Measurements from ENCODE around the gene GLT1D1.

The GLT1D1 gene

DNA sequence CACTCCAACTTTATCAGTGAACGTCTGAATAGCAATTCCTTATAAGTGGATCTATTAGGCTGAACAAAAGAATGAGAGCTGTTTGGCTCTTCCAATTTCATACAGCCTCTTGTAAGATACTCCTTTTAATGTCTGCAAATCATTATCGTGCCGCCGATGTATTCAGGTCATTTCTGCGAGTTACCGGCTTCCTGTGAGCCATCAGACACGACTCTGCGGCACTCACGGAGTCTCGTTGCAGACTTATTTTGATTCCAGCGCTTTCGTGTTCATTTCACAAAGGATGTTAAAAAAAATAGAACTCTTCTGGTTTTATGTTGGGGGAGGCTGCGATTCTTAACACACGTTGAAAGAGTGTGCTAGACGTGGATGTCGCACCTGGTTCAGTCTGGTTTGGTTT is 106.6 kb downstream of the GLT1D1 start:
- no peak for DNase-seq (ENCODE audit: low read depth in 2 of 3, low spot score in 2 of 3)

DNA sequence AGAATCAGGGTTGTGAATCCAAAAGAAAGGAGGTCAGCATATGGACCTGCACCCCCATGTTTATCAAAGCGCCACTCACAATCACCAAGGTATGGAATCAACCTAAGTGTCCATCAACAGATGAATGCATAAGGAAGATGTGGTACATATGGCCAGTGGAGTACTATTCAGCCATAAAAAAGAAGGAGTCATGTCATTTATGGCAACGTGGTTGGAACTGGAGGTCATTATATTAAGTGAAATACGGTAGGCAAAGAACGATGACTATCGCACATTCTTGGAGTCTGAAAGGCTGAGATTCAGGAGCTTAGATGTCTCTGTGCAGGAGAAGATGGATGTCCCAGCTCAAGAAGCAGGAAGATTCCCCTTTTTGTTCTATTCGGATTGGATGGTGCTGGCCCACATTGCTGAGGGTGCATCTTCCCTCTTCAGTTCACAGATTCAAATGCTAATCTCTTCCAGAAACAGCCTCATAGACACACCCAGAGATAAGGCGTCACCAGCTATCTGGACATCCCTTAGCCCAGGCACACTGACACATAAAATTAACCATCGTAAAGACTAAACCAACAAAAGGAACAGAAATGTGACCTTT is 108.1 kb downstream of the GLT1D1 start:
- DNase-seq (ENCODE audit: low read depth in 2 of 3, low spot score in 2 of 3), result no peak

DNA sequence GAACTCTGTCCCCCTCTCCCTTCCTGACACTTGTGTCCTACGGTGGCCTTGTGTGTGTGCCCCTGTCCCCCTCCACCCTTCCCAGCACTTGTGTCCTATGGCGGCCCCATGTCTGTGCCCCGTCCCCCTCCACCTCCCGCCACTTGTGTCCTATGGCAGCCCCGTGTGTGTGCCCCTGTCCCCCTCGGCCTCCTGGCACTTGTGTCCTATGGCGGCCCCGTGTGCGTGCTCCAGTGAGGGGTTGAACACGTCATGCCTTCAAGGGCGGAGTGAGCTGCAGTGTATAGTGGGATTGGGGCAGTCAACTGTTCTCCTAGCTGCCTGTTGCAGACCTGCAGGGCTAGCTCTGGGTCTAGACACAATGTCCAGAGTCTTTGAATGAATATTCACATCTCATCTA is 108.7 kb downstream of the GLT1D1 start:
- no peak for DNase-seq (ENCODE audit: low read depth in 2 of 3, low spot score in 2 of 3)

DNA sequence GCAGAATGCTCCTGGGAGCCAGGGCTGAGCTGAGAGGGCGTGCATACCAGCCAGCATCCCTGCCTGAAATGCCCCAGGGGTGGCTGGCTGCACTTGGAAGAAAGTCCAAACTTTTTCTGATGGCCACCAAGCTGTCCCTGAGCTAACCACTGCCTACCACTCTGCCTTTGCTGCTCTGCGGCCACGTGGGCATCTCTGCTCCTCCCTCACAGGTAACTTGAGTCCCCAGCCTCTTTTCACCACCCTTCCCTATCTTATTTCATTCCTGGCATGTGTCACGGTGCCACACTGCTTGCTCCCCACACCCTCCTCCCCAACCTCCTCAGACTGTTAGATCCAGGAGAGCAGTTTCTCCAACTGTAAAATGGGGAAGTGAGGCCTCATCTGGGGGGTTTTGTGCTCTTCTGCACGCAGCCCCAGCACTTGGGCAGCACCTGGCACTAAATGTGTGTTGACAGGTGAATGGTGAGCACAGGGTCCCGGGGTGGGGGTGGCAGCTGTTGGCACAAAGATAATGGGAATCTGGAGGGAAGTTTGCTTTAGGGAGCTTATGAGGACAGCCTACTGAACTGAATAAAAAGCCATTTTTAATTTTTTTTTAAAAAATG is 113.0 kb downstream of the GLT1D1 start:
- DNase-seq (ENCODE audit: low read depth in 2 of 3, low spot score in 2 of 3), result no peak

DNA sequence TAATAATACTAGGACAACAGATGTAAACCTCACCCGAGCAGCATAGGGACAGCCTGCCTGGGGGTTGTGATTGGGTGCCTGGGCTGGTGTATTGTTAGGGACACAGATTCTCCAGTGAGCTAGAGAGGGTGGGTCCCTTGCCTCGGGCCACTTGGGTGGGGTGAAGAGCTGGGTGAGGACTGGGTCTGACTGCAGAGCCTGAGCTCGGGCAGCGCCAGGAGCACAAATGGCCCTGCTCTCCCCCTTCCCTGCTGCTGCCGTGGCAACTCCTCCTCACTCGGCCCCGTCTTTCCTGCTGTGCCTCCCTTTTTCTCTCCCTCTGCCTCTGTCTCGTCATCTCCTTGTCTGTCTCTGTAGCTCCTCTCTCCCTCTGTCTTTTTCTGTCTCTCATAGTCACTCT is 115.4 kb downstream of the GLT1D1 start:
- DNase-seq (ENCODE audit: low read depth in 2 of 3, low spot score in 2 of 3), result no peak

DNA sequence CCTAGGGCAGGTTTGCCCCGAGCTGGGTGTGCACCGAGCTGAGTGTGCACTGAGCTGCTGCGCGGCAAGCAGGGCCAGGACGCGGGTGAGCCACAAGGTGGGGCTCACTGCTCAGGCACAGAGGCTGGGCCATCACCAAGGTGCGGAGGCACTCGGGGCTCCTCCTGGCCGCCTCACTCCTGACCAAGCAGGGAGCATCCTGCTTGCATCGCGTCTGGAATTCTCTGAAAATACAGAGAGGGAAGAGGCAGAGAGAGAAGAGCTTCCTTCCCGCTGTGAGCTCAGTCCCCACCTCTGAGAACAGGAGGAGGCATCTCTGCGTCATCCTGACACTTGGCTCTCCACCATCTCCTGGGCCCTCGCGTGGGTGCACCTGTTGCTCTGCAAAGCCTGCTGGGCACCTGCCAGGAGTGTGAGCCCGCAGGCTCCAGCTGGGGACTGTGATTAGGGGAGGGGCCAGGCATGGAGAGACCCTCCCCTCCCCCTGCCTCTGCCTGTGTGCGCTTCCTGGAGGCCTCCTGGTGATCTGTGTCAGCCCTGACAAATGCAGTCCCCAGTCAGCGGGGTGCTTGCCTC is 116.3 kb downstream of the GLT1D1 start:
- DNase-seq (ENCODE audit: low read depth in 2 of 3, low spot score in 2 of 3), result no peak

DNA sequence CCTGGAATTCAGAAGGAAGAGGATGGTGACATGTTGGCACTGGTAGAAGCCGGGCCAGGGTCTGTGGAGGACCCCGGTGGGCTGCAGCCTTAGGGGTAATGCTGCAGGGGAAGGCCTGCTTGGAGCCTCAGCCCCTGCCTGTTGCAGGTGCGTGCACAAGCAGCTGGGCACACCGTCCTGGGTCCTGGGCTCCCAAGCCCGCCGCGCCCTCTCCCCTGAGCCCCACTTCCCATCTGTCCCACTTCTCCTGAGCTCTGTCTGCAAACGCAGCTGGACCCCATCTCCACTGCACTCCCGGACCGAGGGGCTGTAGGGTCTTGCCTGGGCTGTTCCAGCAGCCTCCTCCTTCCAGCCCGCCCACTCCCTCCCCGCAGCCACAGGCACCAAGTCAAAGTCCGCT is 116.8 kb downstream of the GLT1D1 start:
- no peak for DNase-seq (ENCODE audit: low read depth in 2 of 3, low spot score in 2 of 3)

DNA sequence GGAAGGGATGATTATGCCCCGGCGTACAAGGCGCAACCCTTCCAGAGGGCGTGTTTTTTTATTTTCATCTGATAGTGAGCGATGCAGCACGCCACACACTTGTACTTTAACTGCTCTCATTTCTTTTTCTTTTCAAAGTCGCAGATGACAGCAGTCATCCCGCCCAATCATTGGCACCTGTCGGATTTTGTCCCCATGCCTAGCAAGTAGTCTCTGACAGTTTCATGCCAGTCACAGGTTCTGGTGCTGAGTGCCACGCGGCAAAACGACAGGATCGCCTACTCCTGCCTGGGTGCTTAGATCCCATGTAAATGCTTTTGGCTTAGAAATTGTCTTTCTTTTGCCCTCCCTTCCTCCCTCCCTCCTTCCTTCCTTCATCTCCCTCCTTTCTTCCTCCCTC is 117.7 kb downstream of the GLT1D1 start:
- DNase-seq (ENCODE audit: low read depth in 2 of 3, low spot score in 2 of 3), result no peak

DNA sequence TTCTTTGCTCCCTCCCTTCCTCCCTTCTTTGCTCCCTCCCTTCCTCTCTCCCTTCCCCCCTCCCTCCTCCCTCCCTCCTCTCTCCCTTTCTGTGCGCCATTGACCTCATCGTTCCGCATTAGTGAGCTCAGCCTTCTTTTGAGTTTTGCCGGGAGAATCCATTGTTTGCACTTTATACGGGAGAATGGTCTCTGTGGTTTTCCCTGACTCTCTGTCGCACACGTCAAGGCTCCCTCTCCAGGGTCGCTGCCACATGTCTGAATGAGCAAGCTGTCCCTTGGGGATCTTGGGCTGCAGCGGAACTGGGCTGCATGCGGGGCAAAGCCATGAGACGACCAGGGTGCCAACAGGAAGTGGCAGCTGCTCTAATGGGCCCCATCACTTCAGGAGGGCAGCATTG is 118.5 kb downstream of the GLT1D1 start:
- no peak for DNase-seq (ENCODE audit: low read depth in 2 of 3, low spot score in 2 of 3)

DNA sequence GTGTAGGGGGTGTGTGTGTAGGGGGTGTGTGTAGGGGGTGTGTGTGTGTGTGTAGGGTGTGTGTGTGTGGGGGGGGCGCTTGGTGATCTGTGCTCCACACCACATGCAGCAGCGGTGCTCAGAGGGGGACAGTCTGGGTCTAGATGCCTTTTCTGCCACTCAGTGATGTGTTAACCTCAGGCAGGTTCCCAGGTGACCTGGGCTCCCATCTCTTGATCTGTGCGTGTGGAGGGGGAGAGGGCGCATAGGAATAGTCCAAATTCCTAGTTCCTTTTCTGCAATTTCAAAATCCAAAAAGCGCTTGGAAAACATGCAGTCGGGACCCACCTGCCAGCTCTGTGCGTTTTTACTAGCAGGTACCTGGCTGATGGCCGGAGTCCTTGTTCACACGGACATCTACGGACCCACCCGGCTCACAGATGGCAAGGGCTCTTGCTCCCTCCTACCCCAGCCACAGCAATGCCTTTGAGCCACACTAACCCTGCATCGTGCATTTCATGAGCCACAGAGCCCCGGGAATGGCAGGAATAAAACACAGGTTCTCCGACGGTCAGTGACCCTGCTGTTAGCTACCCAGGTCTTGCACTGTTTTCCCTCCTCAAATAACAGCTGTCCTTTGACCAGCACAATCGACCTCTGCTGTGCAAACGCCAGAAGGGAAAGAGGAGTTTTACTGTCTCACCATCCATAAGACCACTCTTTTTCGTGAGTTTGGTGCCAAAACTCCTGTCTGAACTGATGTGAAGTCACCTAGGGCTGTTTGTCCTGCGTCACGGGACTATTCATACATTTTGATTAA is 120.8 kb downstream of the GLT1D1 start:
- DNase-seq (ENCODE audit: low read depth in 2 of 3, low spot score in 2 of 3), result no peak

DNA sequence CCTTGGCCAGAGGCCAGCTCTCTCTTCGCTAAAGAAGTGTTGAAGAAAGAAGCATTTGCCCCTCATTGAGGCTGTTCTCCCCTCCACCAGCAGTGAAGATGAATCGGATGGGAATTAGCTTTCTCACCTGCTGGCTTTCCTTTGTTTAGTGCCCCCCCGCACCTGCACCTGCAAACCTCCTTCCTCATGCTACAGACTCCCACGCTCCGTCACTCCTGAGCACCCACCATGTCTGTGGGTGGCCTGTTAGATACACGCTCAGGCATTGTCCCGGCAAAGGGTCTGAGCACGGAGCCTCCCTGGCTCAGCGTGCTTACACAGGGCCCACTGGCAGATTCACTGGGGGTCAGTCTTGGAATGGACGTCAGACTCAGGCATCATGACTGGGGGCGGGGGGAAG is 121.6 kb downstream of the GLT1D1 start:
- no peak for DNase-seq (ENCODE audit: low read depth in 2 of 3, low spot score in 2 of 3)

DNA sequence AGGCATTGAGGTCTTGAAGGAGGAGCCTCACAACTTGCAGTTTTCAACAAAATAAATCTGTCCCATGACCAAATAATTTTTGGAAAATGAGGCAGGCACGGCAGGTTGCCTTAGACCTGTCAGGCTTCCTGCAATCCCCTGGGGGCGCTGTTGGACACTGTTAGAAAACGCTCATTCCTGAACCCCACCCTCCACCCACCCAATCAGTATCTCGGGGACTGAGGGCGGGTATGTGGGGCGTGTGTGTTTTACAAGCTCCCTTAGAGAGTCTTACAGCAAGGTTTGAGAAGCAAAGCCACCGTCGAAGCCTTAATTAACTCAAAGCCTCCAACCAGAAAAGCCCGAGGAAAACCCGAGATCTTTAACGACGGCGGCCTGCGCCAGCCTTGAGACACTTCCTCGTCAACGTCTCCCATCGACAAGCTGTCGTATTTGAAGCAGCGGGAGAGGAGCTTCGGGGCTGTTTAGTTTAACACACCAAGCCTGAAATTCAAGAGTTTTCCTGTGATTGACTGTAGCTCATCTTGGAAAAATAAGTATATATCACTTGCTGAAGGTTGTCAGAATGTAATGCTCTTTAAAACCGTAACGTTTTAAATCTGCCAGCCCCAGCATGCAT is 123.0 kb downstream of the GLT1D1 start:
- no peak for DNase-seq (ENCODE audit: low read depth in 2 of 3, low spot score in 2 of 3)

DNA sequence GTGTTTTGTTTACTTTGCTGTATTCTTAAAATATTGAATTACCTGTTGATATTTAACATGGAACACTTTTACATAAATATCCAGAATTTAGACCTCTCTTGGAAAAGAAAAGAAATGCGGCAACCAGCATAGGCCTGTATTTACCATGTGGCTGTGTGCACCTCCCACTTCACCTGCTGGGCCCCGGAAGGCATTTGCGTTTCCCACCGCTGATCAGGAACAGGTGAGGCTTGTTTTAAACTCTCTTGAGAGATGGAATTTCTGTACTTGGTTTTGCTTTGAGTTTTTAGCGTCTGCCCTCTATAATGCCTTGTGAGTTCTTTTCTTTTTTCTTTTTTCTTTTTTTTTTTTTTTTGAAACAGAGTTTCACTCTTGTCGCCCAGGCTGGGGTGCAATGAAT is 124.2 kb downstream of the GLT1D1 start:
- DNase-seq (ENCODE audit: low read depth in 2 of 3, low spot score in 2 of 3), result no peak

DNA sequence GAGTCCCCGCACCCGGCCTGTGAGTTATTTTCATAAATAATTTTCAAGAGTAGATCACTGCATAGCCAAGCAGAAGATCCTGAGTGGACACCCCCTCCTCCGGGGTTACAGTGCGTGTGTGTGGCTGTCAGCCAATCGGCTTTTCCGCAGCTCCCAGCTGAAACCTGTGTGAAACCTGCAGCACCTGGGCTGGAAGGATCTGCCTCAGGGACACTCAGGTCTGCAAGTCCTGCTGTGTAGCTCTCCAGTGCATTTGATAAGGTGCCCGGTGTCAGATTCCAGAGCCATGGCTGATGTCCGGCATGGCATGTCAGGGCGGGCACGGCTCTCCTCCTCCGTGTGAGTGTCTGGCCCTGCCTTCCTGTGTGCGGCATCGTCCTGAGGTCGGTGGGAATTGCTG is 124.8 kb downstream of the GLT1D1 start:
- no peak for DNase-seq (ENCODE audit: low read depth in 2 of 3, low spot score in 2 of 3)

DNA sequence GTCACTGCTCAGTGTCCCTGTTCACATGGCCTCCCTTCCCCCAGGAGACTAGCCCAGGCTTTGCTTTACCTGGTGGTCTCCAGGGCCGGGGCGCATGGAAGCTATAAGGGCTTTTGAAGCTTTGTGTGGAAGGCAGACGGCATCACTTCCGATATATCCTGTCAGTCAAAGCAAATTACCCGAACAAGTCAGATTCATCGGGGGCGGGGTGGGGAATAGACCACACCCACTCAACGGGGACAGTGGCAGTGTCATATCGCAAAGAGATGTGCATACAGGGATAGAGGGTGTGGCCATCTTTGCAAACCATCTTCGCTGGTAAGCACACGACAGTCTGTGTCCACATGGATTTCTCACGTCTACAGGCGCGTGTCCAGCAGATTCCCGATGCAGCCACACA is 127.3 kb downstream of the GLT1D1 start:
- DNase-seq (ENCODE audit: low read depth in 2 of 3, low spot score in 2 of 3), result no peak

DNA sequence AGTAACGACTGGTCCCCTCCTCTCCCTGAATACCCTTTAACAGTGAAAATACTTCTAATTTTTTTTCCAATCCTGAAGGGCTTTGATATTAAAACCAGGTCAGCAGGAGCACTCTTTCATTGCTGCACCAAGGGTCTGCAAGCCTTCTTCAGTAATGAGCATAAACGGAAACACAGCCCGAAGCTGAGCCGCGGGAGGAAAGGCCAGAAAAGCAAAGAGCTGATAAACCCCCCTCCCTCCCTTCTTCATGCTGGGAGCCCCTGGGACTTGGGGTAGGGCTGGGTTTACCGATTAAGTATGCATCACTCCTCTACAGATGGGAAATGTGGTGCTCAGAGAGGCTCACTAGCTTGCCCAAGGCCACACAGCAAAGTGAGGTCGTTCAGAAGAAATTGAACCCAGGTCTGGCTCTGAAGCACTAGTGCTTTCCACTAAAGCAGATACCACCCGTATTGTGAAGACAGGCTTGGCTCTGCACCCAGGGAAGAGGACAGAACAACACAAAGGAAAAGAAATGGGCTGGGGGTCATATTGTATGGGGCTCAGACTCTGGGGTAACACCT is 128.8 kb downstream of the GLT1D1 start:
- DNase-seq (ENCODE audit: low read depth in 2 of 3, low spot score in 2 of 3), result no peak

DNA sequence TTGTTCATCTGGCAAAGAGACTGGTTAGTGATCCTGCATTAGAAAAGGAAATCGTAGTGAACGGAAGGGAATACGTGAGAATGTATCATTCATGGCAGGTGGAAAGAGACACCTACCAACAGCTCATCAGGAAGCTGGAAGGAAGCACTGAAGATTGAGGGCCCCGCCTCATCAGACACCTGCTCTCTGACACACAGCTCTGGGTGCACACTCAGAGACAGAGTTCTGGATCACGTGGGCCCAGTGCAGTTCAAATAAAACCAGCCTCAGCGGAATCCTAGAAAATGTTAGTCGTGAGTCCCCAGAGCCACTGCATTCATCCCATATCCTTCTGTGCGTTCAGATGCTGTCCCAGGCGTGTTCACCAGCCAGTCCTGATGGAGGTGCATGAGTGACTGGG is 129.7 kb downstream of the GLT1D1 start:
- no peak for DNase-seq (ENCODE audit: low read depth in 2 of 3, low spot score in 2 of 3)

DNA sequence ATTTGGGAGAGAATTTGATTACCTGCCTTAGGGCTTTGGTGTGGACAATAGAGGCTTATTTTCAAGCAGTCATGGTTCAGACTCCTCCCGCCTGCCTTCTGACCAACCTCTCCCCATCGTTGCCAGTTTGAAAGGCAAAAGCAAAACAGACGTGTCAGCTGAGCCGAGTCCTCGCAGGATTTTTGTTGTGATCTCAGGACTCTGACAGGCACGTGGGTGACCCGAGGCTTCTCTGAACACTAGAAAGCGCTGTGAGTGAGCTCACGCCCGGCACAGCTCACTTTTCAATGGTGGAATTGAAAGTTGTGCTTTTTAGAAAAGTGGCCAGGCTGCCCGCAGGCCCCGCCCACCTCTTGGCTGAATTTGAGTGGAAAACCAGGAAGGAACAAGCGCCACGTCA is 130.1 kb downstream of the GLT1D1 start:
- DNase-seq (ENCODE audit: low read depth in 2 of 3, low spot score in 2 of 3), result no peak

DNA sequence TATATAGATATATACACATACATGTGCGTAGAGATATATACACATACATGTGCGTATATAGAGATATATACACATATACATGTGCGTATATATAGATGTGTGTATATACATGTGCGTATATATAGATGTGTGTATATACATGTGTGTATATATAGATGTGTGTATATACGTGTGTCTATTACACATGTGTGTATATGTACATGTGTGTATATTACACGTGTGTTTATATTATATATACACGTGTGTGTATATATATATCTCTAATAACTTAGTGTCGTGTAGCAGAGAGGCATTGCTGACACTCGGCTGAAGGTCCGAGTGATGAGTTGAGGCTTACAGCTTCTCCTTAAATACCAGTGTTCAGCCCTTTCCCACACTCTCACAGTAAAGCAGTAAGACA is 133.7 kb downstream of the GLT1D1 start:
- no peak for DNase-seq (ENCODE audit: low read depth in 2 of 3, low spot score in 2 of 3)

DNA sequence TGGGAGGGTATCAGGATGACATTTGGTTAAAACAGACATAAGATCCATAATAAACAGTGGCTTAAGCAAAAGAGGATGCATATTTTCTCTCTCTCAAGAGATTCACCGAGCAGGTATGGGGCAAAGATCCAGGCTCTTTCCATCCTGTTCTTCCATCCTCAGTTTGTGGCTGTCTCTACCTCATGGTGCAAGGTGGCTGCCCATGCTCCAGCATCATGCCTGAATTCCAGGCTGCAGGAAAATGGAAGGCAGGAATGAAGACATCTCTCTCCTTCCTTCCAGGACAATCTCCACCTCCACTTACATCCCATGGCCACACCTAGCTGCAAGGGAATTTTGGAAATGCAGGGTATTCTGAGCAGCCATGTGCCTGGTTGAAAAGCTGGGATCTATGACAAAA is 136.0 kb downstream of the GLT1D1 start:
- DNase-seq (ENCODE audit: low read depth in 2 of 3, low spot score in 2 of 3), result no peak

DNA sequence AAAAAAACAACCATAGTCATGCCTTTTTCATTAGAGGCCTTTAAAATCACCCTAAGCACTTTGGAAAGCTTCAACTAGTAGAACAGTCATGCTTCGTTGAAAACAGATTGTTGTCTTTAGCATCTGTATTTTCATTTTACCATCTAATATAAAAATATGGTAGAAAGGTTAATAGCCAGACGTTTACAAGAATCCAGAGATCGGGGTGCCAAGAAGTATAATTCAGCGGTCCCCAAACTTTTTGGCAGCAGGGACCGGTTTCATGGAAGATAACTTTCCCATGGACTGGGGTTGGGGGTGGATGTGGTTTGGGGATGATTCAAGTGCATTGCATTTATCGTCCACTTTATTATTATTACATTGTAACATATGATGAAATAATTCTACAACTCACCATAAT is 138.4 kb downstream of the GLT1D1 start:
- DNase-seq (ENCODE audit: low read depth in 2 of 3, low spot score in 2 of 3), result no peak

DNA sequence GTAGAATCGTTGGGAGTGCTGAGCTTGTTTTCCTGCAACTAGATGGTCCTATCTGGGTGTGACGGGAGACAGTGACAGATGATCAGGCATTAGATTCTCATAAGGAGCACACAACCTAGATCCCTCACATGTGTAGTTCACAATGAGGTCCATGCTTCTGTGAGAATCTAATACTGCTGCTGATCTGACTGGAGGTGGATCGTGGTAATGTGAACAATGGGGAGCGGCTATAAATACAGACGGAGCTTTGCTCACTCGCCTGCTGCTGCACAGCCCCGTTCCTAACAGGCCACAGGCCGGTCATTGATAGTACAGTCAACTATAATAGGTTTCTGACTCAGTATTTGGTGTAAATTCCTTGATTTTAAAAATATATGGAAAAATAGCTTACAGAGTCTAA is 138.8 kb downstream of the GLT1D1 start:
- no peak for DNase-seq (ENCODE audit: low read depth in 2 of 3, low spot score in 2 of 3)

All from activated CD8-positive, alpha-beta memory T cell treated with anti-CD3 and anti-CD28 coated beads for 48 hours (primary cell).